ENCODE measurements around the gene JOSD2.
A peak's percentile ranks its signal among the peaks of the same experiment; 100 is the strongest.

The JOSD2 gene

GRCh38 chr19:50461066-50461875 lies 49.7 kb downstream of the JOSD2 start:
- Histone ChIP-seq H3K27ac (ENCODE audit: low read length) (no peak overlapping the region), H4K20me1 (ENCODE audit: insufficient read depth, low read length) (no peaks in the 10 kb centered on the region), H3K27me3 (replicated peaks; ENCODE audit: insufficient read depth, low read length) (peaks cover 64% of the 10 kb centered on the region), H3K9ac (ENCODE audit: low read length) (no peak overlapping the region), H3K4me2 (ENCODE audit: low read depth, low read length) (peak overlapping the region; percentile 49; the same call in 1 of the 2 replicates), H3F3A (ENCODE audit: insufficient read depth, low read length) (peaks cover 4% of the 10 kb centered on the region), H2AFZ (ENCODE audit: low read length) (peak overlapping the region; percentile 59; the same call in 1 of the 2 replicates), H3K4me1 (ENCODE audit: low read length) (peaks cover 5% of the 10 kb centered on the region; the same call in 1 of the 2 replicates), H3K9me2 (replicated peaks; ENCODE audit: insufficient read depth, low read length) (no peaks in the 10 kb centered on the region), H3K36me3 (replicated peaks; ENCODE audit: insufficient read depth, low read length) (no peaks in the 10 kb centered on the region), H3K9me3 (replicated peaks; ENCODE audit: insufficient read depth, low read length) (no peaks in the 10 kb centered on the region), H3K4me3 (ENCODE audit: low read length) (no peak overlapping the region), H3K79me2 (ENCODE audit: low read length) (no peaks in the 10 kb centered on the region)
- TF ChIP-seq CTCF (IDR thresholded peaks at IDR 0.05; ENCODE audit: low read length) (peak; percentile 84), EZH2phosphoT487 (IDR thresholded peaks at IDR 0.05; ENCODE audit: low read length) (no peak), EZH2 (optimal IDR thresholded peaks at IDR 0.05; ENCODE audit: low read depth, low read length) (no peak)
- peak; percentile 58 for DNase-seq

- Histone ChIP-seq H3K4me1 (ENCODE audit: low read length) (peaks cover 5% of the 10 kb centered on the region; the same call in 1 of the 2 replicates), H4K20me1 (ENCODE audit: insufficient read depth, low read length) (no peaks in the 10 kb centered on the region), H3K36me3 (replicated peaks; ENCODE audit: insufficient read depth, low read length) (no peaks in the 10 kb centered on the region), H3K9me3 (replicated peaks; ENCODE audit: insufficient read depth, low read length) (no peaks in the 10 kb centered on the region), H2AFZ (ENCODE audit: low read length) (peak overlapping the region; percentile 6; the same call in 1 of the 2 replicates), H3K27me3 (replicated peaks; ENCODE audit: insufficient read depth, low read length) (peaks cover 61% of the 10 kb centered on the region), H3K4me2 (ENCODE audit: low read depth, low read length) (peak overlapping the region; percentile 74), H3K9me2 (replicated peaks; ENCODE audit: insufficient read depth, low read length) (no peaks in the 10 kb centered on the region), H3K4me3 (ENCODE audit: low read length) (peak overlapping the region; percentile 38), H3K9ac (ENCODE audit: low read length) (no peak overlapping the region; the same call in 1 of the 2 replicates), H3F3A (ENCODE audit: insufficient read depth, low read length) (peaks cover 4% of the 10 kb centered on the region), H3K27ac (ENCODE audit: low read length) (no peak overlapping the region), H3K79me2 (ENCODE audit: low read length) (no peaks in the 10 kb centered on the region)
- TF ChIP-seq EZH2phosphoT487 (IDR thresholded peaks at IDR 0.05; ENCODE audit: low read length) = no peak
- TF ChIP-seq EZH2 (optimal IDR thresholded peaks at IDR 0.05; ENCODE audit: low read depth, low read length) = no peak
- 0 out of 2 replicates have a peak, but pooled peaks have one; percentile 14 for TF ChIP-seq CTCF (IDR thresholded peaks at IDR 0.05; ENCODE audit: low read length)
- DNase-seq = peak; percentile 19
These were observed 50.7 kb downstream of the JOSD2 start for GRCh38 chr19:50460161-50460765.

GRCh38 chr19:50459638-50460037 lies 51.4 kb downstream of the JOSD2 start:
- Histone ChIP-seq H3K9me3 (replicated peaks; ENCODE audit: insufficient read depth, low read length) (no peaks in the 10 kb centered on the region), H3K79me2 (ENCODE audit: low read length) (no peaks in the 10 kb centered on the region), H3K4me1 (ENCODE audit: low read length) (peaks cover 5% of the 10 kb centered on the region; the same call in 1 of the 2 replicates), H3K27me3 (replicated peaks; ENCODE audit: insufficient read depth, low read length) (peaks cover 61% of the 10 kb centered on the region), H3K9ac (ENCODE audit: low read length) (no peak overlapping the region), H4K20me1 (ENCODE audit: insufficient read depth, low read length) (no peaks in the 10 kb centered on the region), H3K36me3 (replicated peaks; ENCODE audit: insufficient read depth, low read length) (no peaks in the 10 kb centered on the region), H3K9me2 (replicated peaks; ENCODE audit: insufficient read depth, low read length) (no peaks in the 10 kb centered on the region), H3F3A (ENCODE audit: insufficient read depth, low read length) (peaks cover 4% of the 10 kb centered on the region), H3K27ac (ENCODE audit: low read length) (no peak overlapping the region), H3K4me3 (ENCODE audit: low read length) (no peak overlapping the region), H2AFZ (ENCODE audit: low read length) (peak overlapping the region; percentile 6; the same call in 1 of the 2 replicates), H3K4me2 (ENCODE audit: low read depth, low read length) (peak overlapping the region; percentile 74; the same call in 1 of the 2 replicates)
- TF ChIP-seq CTCF (IDR thresholded peaks at IDR 0.05; ENCODE audit: low read length) = no peak
- TF ChIP-seq EZH2phosphoT487 (IDR thresholded peaks at IDR 0.05; ENCODE audit: low read length) = no peak
- TF ChIP-seq EZH2 (optimal IDR thresholded peaks at IDR 0.05; ENCODE audit: low read depth, low read length) = no peak
- no peak for DNase-seq
